Vagina (tissue), 2 donors: ENCODE data around the gene TCP11L2. TPM values are rescaled to one million over a fixed set of nuclear protein-coding genes. Genes with fewer than 3 reads are reported as not detected.
"Not testable (repeated sequence)": the region's sequence is repeated elsewhere in the genome, so short reads cannot be mapped to it uniquely, and the experiment has no call there.

Experiments
- DNase-seq, 2 donors: peaks; one replicate each; pipeline ENCODE4 v3.0.0-alpha.2; 2017; ENCODE audit errors: extremely low spot score in 2 of 2
- H3K27ac ChIP-seq: fragments of 200-600 bp; sonication (generic); one replicate; pipeline ENCODE4 v1.5.1; 2019
- H3K27me3 ChIP-seq: fragments of 200-600 bp; sonication (generic); one replicate; pipeline ENCODE4 v1.5.1; 2019
- H3K36me3 ChIP-seq, 2 donors: fragments of 200-600 bp; sonication (generic); one replicate each; pipeline ENCODE4 v1.5.1; 2017 to 2019
- H3K4me1 ChIP-seq: fragments of 200-600 bp; sonication (generic); one replicate; pipeline ENCODE4 v1.5.1; 2019
- H3K4me3 ChIP-seq, 2 donors: fragments of 200-600 bp; sonication (generic); 1 replicate in 1 of 2; 2 replicates in 1 of 2; pipeline ENCODE4 v1.5.1; 2016 to 2019
- H3K9me3 ChIP-seq: fragments of 200-600 bp; sonication (generic); one replicate; pipeline ENCODE4 v1.5.1; 2019
- CTCF ChIP-seq, 3 experiments: fragments of 450-650 bp in 2 of 3; fragments of 200-600 bp in 1 of 3; sonication (generic) in 1 of 3; IDR thresholded peaks; one replicate each; pipeline ENCODE4 v1.5.1; 2017 to 2019; ENCODE audit warnings: antibody characterized with exemption in 3 of 3, mild to moderate bottlenecking in 2 of 3, moderate library complexity in 2 of 3
- POLR2A ChIP-seq, 2 donors: fragments of 450-650 bp; IDR thresholded peaks; one replicate each; pipeline ENCODE4 v1.6.1; 2017; ENCODE audit warnings: antibody characterized with exemption in 2 of 2, mild to moderate bottlenecking in 2 of 2, moderate library complexity in 2 of 2
- POLR2AphosphoS5 ChIP-seq, 2 donors: sonication (generic); formaldehyde crosslinking; IDR thresholded peaks; one replicate each; pipeline ENCODE4 v1.9.0; 2017; ENCODE audit warnings: antibody characterized with exemption in 2 of 2, mild to moderate bottlenecking in 2 of 2, low read depth in 1 of 2; ENCODE audit not compliant: insufficient read depth in 1 of 2
- intact Hi-C: fragments of 100-400 bp; cut with DNase I; formaldehyde crosslinking; loops from one replicate; pipeline ENCODE4 v1.15.1; 2023
- total RNA-seq: library from RNA; depleted of rRNA; stranded (reverse); fragments of >200 nt; gene quantifications from one replicate; pipeline ENCODE4 v1.2.3, GENCODE V29; 2016

Gene TCP11L2
- total RNA-seq, 1 donor from 2014 or later = 47.1 TPM

GRCh38 chr12:106362971-106363370 lies 60.4 kb downstream of the TCP11L2 start:
- no peak for DNase-seq
- Histone ChIP-seq H3K27me3 (no peaks in the 10 kb centered on the region), H3K36me3 (peaks cover 0 to 9% of the 10 kb centered on the region in 2 donors), H3K9me3 (no peaks in the 10 kb centered on the region), H3K27ac (no peak overlapping the region), H3K4me1 (peaks cover 16% of the 10 kb centered on the region), H3K4me3 (no peak overlapping the region)
- TF ChIP-seq CTCF (IDR thresholded peaks at IDR 0.05) (no peak), POLR2A (IDR thresholded peaks at IDR 0.05) (no peak), POLR2AphosphoS5 (IDR thresholded peaks at IDR 0.05; ENCODE audit: insufficient read depth in 1 of 2, low read depth in 1 of 2) (no peak)
- intact Hi-C loops = loop anchor here (2.0 kb wide), 1 partner anchor 50 kb away; no protein-coding TSS in a partner anchor

- TF ChIP-seq CTCF (IDR thresholded peaks at IDR 0.05) (no peak), POLR2AphosphoS5 (IDR thresholded peaks at IDR 0.05; ENCODE audit: insufficient read depth in 1 of 2, low read depth in 1 of 2) (no peak), POLR2A (IDR thresholded peaks at IDR 0.05) (no peak)
- intact Hi-C loops = no loop called here
Observed at GRCh38 chr12:106364261-106364660, 61.7 kb downstream of the TCP11L2 start.

GRCh38 chr12:106369624-106370346 lies 67.3 kb downstream of the TCP11L2 start:
- H3K27ac ChIP-seq = no peak overlapping the region
- no peak for DNase-seq
- peaks cover 0 to 30% of the 10 kb centered on the region in 2 donors for H3K36me3 ChIP-seq

More at GRCh38 chr12:106364261-106364660, 61.7 kb downstream of the TCP11L2 start:
- no peaks in the 10 kb centered on the region for H3K9me3 ChIP-seq
- no peak for DNase-seq
- no peaks in the 10 kb centered on the region for H3K27me3 ChIP-seq
- no peak overlapping the region for H3K4me3 ChIP-seq
- H3K36me3 ChIP-seq = peaks cover 0 to 14% of the 10 kb centered on the region in 2 donors
- no peak overlapping the region for H3K27ac ChIP-seq
- peaks cover 7% of the 10 kb centered on the region for H3K4me1 ChIP-seq

DNA sequence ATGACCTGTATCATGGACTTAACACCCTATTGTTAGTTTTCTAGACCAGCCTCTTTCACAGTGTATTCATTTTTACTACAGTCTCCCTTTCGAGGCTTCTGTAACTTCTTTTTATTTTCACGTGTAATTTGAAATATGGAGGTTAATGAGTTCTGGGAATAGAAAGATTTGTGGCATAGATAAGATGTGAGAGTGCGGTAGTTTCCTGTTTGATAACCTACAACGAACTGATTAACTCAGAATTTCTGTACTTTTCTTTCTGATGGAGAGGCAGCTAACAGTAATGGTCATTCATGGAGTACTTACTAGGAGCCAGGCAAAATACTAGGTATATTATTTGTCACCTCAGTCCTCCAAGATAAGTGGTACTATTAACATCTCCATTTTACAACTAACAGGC lies 76.3 kb downstream of the TCP11L2 start:
- Histone ChIP-seq H3K36me3 (peaks cover 0 to 54% of the 10 kb centered on the region in 2 donors), H3K9me3 (no peaks in the 10 kb centered on the region), H3K27ac (no peak overlapping the region), H3K4me1 (no peaks in the 10 kb centered on the region), H3K4me3 (no peak overlapping the region), H3K27me3 (no peaks in the 10 kb centered on the region)
- TF ChIP-seq CTCF (IDR thresholded peaks at IDR 0.05) = no peak
- TF ChIP-seq POLR2AphosphoS5 (IDR thresholded peaks at IDR 0.05; ENCODE audit: insufficient read depth in 1 of 2, low read depth in 1 of 2) = no peak
- no peak for TF ChIP-seq POLR2A (IDR thresholded peaks at IDR 0.05)
- intact Hi-C loops = no loop called here
- DNase-seq = no peak

More at GRCh38 chr12:106369624-106370346, 67.3 kb downstream of the TCP11L2 start:
- no peak overlapping the region for H3K4me3 ChIP-seq
- no peaks in the 10 kb centered on the region for H3K27me3 ChIP-seq
- no peaks in the 10 kb centered on the region for H3K4me1 ChIP-seq
- H3K9me3 ChIP-seq = no peaks in the 10 kb centered on the region
- TF ChIP-seq CTCF (IDR thresholded peaks at IDR 0.05) (no peak), POLR2A (IDR thresholded peaks at IDR 0.05) (no peak), POLR2AphosphoS5 (IDR thresholded peaks at IDR 0.05; ENCODE audit: insufficient read depth in 1 of 2, low read depth in 1 of 2) (no peak)
- intact Hi-C loops = no loop called here

GRCh38 chr12:106380954-106381353 lies 78.4 kb downstream of the TCP11L2 start:
- Histone ChIP-seq H3K36me3 (peaks cover 0 to 42% of the 10 kb centered on the region in 2 donors), H3K27me3 (no peaks in the 10 kb centered on the region), H3K4me1 (no peaks in the 10 kb centered on the region), H3K4me3 (no peak overlapping the region), H3K27ac (no peak overlapping the region), H3K9me3 (no peaks in the 10 kb centered on the region)
- DNase-seq = no peak
- intact Hi-C loops = loop anchor here (10.0 kb wide), 1 partner anchor 724 kb away; no protein-coding TSS in a partner anchor
- TF ChIP-seq POLR2A (IDR thresholded peaks at IDR 0.05) (no peak), POLR2AphosphoS5 (IDR thresholded peaks at IDR 0.05; ENCODE audit: insufficient read depth in 1 of 2, low read depth in 1 of 2) (no peak), CTCF (IDR thresholded peaks at IDR 0.05) (no peak)

GRCh38 chr12:106381866-106382265 lies 79.3 kb downstream of the TCP11L2 start:
- H3K36me3 ChIP-seq = peaks cover 0 to 34% of the 10 kb centered on the region in 2 donors
- intact Hi-C loops = loop anchor here (10.0 kb wide), 1 partner anchor 723 kb away; no protein-coding TSS in a partner anchor
- not testable (repeated sequence) for H3K4me3 ChIP-seq, H3K9me3 ChIP-seq, H3K4me1 ChIP-seq, DNase-seq, H3K27ac ChIP-seq, H3K27me3 ChIP-seq
